H1 (cell line): ENCODE results near the gene RPTOR. TPM values are rescaled to one million over a fixed set of nuclear protein-coding genes. Genes with fewer than 3 reads are reported as not detected.
A peak's percentile ranks its signal among the peaks of the same experiment; 100 is the strongest.

ENCODE experiments used
- CTCF ChIA-PET: fragments of 300-600 bp; sonication (Branson Sonifier 250); formaldehyde crosslinking; loops from one replicate; lab custom pipeline; 2021; ENCODE audit not compliant: partially characterized antibody; lab: Charles Lee
- POLR2A ChIA-PET: fragments of 300-600 bp; sonication (Branson Sonifier 250); formaldehyde crosslinking; loops from one replicate; lab custom pipeline; 2021; ENCODE audit warnings: inconsistent platforms; ENCODE audit not compliant: partially characterized antibody; lab: Charles Lee
- DNase-seq, 2 experiments: peaks; one replicate each; pipeline versions ENCODE4 v3.0.0 to v3.0.0-alpha.2; 2010 to 2022; ENCODE audit warnings: low spot score in 2 of 2, low read depth in 1 of 2, mixed read lengths in 1 of 2
- FAIRE-seq: peaks from 2 replicates; lab custom pipeline; 2011; peaks lifted over from hg19 to GRCh38; lab: Jason Lieb, UNC
- H2AFZ ChIP-seq: 2 replicates; pipeline ENCODE4 v1.8.1; 2012; ENCODE audit warnings: low read length, inconsistent platforms
- H2AK5ac ChIP-seq: 2 replicates; pipeline ENCODE4 v1.6.1; 2013; ENCODE audit warnings: low read depth, low read length
- H2BK120ac ChIP-seq: replicated peaks from 2 replicates; pipeline ENCODE3; 2013; ENCODE audit warnings: low read depth, low read length, inconsistent platforms
- H2BK12ac ChIP-seq: 2 replicates; pipeline ENCODE4 v1.6.1; 2013; ENCODE audit warnings: low read depth, low read length
- H2BK15ac ChIP-seq: 2 replicates; pipeline ENCODE4 v1.6.1; 2013; ENCODE audit warnings: low read length
- H2BK20ac ChIP-seq: 2 replicates; pipeline ENCODE4 v1.6.1; 2013; ENCODE audit warnings: low read length
- H2BK5ac ChIP-seq: 2 replicates; pipeline ENCODE4 v1.6.1; 2013; ENCODE audit warnings: low read depth, low read length
- H3K14ac ChIP-seq: 2 replicates; pipeline ENCODE4 v1.6.1; 2013; ENCODE audit warnings: inconsistent platforms; ENCODE audit not compliant: insufficient read length
- H3K18ac ChIP-seq: 2 replicates; pipeline ENCODE4 v1.6.1; 2013; ENCODE audit warnings: low read length; ENCODE audit errors: extremely low read depth
- H3K23ac ChIP-seq: 2 replicates; pipeline ENCODE4 v1.6.1; 2013; ENCODE audit warnings: inconsistent platforms; ENCODE audit not compliant: insufficient read length
- H3K23me2 ChIP-seq: 2 replicates; pipeline ENCODE4 v1.6.1; 2013; ENCODE audit warnings: low read depth, low read length
- H3K27ac ChIP-seq: 2 replicates; pipeline ENCODE4 v1.6.1; 2011; ENCODE audit warnings: low read depth, low read length, inconsistent platforms
- H3K27me3 ChIP-seq, 4 experiments: replicated peaks in 1 of 4; 1 replicate in 1 of 4; 2 replicates in 3 of 4; pipeline versions ENCODE4 v1.6.1 to v1.8.1; 2011 to 2013; ENCODE audit warnings: low read length in 3 of 4, mild to moderate bottlenecking in 3 of 4, inconsistent platforms in 2 of 4, mixed read lengths in 2 of 4, moderate library complexity in 1 of 4; ENCODE audit not compliant: control insufficient read depth in 3 of 4, insufficient read depth in 3 of 4; ENCODE audit errors: extremely low read depth in 1 of 4
- H3K36me3 ChIP-seq, 4 experiments: 2 replicates each; pipeline versions ENCODE4 v1.6.1 to v1.8.1; 2011 to 2013; ENCODE audit warnings: mild to moderate bottlenecking in 4 of 4, low read length in 3 of 4, moderate library complexity in 2 of 4, control low read depth in 1 of 4, inconsistent platforms in 1 of 4; ENCODE audit not compliant: insufficient read depth in 4 of 4, control insufficient read depth in 2 of 4
- H3K4ac ChIP-seq: replicated peaks from 2 replicates; pipeline ENCODE3; 2013; ENCODE audit warnings: low read length, low read depth, mixed read lengths, inconsistent platforms; ENCODE audit not compliant: insufficient read length
- H3K4me1 ChIP-seq, 4 experiments: replicated peaks in 1 of 4; 1 replicate in 1 of 4; 2 replicates in 3 of 4; pipeline versions ENCODE4 v1.6.1 to v1.8.1; 2011 to 2013; ENCODE audit warnings: low read length in 3 of 4, inconsistent platforms in 2 of 4, mixed read lengths in 1 of 4; ENCODE audit not compliant: insufficient read depth in 4 of 4, control insufficient read depth in 3 of 4
- H3K4me2 ChIP-seq, 2 experiments: 2 replicates each; pipeline versions ENCODE4 v1.6.1 to v1.8.1; 2011 to 2013; ENCODE audit warnings: low read depth in 2 of 2, low read length in 2 of 2, control low read depth in 1 of 2, inconsistent platforms in 1 of 2, mild to moderate bottlenecking in 1 of 2; ENCODE audit not compliant: insufficient read depth in 1 of 2
- H3K4me3 ChIP-seq, 4 experiments: fragments of 200-600, 300-600 bp in 1 of 4; sonication (generic), shearing (Covaris generic), sonication (Bioruptor Twin) in 1 of 4; 2 replicates each; pipeline versions ENCODE4 v1.5.1 to v1.8.1; 2011 to 2016; ENCODE audit warnings: low read length in 4 of 4, low read depth in 3 of 4, control low read depth in 2 of 4, inconsistent platforms in 2 of 4, mild to moderate bottlenecking in 2 of 4, mixed read lengths in 1 of 4, moderate library complexity in 1 of 4; ENCODE audit not compliant: insufficient read depth in 2 of 4; ENCODE audit errors: extremely low read depth in 1 of 4
- H3K56ac ChIP-seq: replicated peaks from 2 replicates; pipeline ENCODE3; 2013; ENCODE audit warnings: low read depth, mild to moderate bottlenecking, mixed read lengths, low read length, inconsistent platforms; ENCODE audit not compliant: insufficient read length
- H3K79me1 ChIP-seq: 2 replicates; pipeline ENCODE4 v1.6.1; 2013; ENCODE audit warnings: low read depth, low read length, control low read depth
- H3K79me2 ChIP-seq, 2 experiments: 2 replicates each; pipeline versions ENCODE4 v1.6.1 to v1.8.1; 2012 to 2013; ENCODE audit warnings: low read length in 2 of 2, mild to moderate bottlenecking in 2 of 2, inconsistent platforms in 1 of 2; ENCODE audit not compliant: insufficient read depth in 2 of 2, control insufficient read depth in 1 of 2
- H3K9ac ChIP-seq, 4 experiments: replicated peaks in 1 of 4; 1 replicate in 1 of 4; 2 replicates in 3 of 4; pipeline versions ENCODE4 v1.6.1 to v1.8.1; 2011 to 2013; ENCODE audit warnings: low read depth in 3 of 4, low read length in 3 of 4, control low read depth in 2 of 4, mild to moderate bottlenecking in 2 of 4, moderate library complexity in 2 of 4, inconsistent platforms in 1 of 4; ENCODE audit errors: extremely low read depth in 1 of 4
- H3K9me3 ChIP-seq, 2 experiments: 2 replicates each; pipeline versions ENCODE4 v1.6.1 to v1.8.1; 2012 to 2013; ENCODE audit warnings: mild to moderate bottlenecking in 2 of 2, moderate library complexity in 2 of 2, control low read depth in 1 of 2, inconsistent platforms in 1 of 2, low read depth in 1 of 2, low read length in 1 of 2, mixed read lengths in 1 of 2; ENCODE audit not compliant: insufficient read depth in 2 of 2
- H4K20me1 ChIP-seq, 2 experiments: replicated peaks in 1 of 2; 2 replicates each; pipeline versions ENCODE3 to v1.8.1; 2011 to 2013; ENCODE audit warnings: inconsistent platforms in 2 of 2, low read length in 2 of 2, mild to moderate bottlenecking in 1 of 2; ENCODE audit not compliant: insufficient read depth in 2 of 2, control insufficient read depth in 1 of 2
- H4K5ac ChIP-seq: 2 replicates; pipeline ENCODE4 v1.6.1; 2013; ENCODE audit warnings: low read length, low read depth, mixed read lengths, inconsistent platforms; ENCODE audit not compliant: insufficient read length
- H4K8ac ChIP-seq: 2 replicates; pipeline ENCODE4 v1.8.0; 2013; ENCODE audit warnings: mild to moderate bottlenecking, moderate library complexity, low read length, inconsistent platforms; ENCODE audit not compliant: insufficient read depth; ENCODE audit errors: extremely low read depth
- H4K91ac ChIP-seq: replicated peaks from 2 replicates; pipeline ENCODE3; 2013; ENCODE audit warnings: low read length, mixed read lengths, inconsistent platforms; ENCODE audit not compliant: insufficient read length
- CHD1 ChIP-seq: IDR thresholded peaks from 2 replicates; pipeline ENCODE4 v1.6.1; 2012; ENCODE audit warnings: low read depth, low read length, improper control_type of control experiment
- GTF2F1 ChIP-seq: IDR thresholded peaks from 2 replicates; pipeline ENCODE4 v1.6.1; 2012; ENCODE audit warnings: low read depth, low read length, improper control_type of control experiment, borderline replicate concordance
- POLR2A ChIP-seq, 2 experiments: IDR thresholded peaks; 1 replicate in 1 of 2; 2 replicates in 1 of 2; pipeline ENCODE4 v1.6.1; 2011; ENCODE audit warnings: low read depth in 2 of 2, low read length in 2 of 2, mild to moderate bottlenecking in 2 of 2; ENCODE audit errors: control extremely low read depth in 1 of 2
- SAP30 ChIP-seq: fragments of 300-600 bp; sonication (generic); IDR thresholded peaks from 2 replicates; pipeline ENCODE4 v1.7.1; 2012; ENCODE audit warnings: low read length, moderate library complexity, mild to moderate bottlenecking, inconsistent platforms; ENCODE audit not compliant: insufficient read depth, insufficient replicate concordance
- SRF ChIP-seq: IDR thresholded peaks from 2 replicates; pipeline ENCODE4 v1.6.1; 2011; ENCODE audit warnings: mild to moderate bottlenecking, low read depth, low read length, moderate library complexity
- TAF7 ChIP-seq: optimal IDR thresholded peaks from 2 replicates; pipeline ENCODE3; 2011; ENCODE audit warnings: low read depth, mild to moderate bottlenecking, inconsistent platforms, low read length, moderate library complexity, borderline replicate concordance
- WGBS, 2 experiments: shearing (Covaris generic) in 1 of 2; methylation state at CpG; one replicate each; pipeline versions ENCODE4 v1.1.6 to v1.1.7; 2013 to 2015; ENCODE audit warnings: low lambda C conversion rate in 2 of 2, mixed read lengths in 2 of 2, inconsistent platforms in 1 of 2, low coverage in 1 of 2, missing lambda C conversion rate in 1 of 2; ENCODE audit not compliant: insufficient replicate concordance in 2 of 2, insufficient coverage in 1 of 2, insufficient read length in 1 of 2; ENCODE audit errors: extremely low coverage in 1 of 2, missing lambda C conversion rate in 1 of 2; 5-methylcytosine and 5-hydroxymethylcytosine counted together
- polyA plus RNA-seq, 7 experiments: library from polyadenylated mRNA; depleted of rRNA in 3 of 7; stranded (reverse) in 5 of 7; unstranded in 2 of 7; fragments of >200 nt in 5 of 7; fragments of 200-250 nt in 2 of 7; gene quantifications; 1 replicate in 5 of 7; 2 replicates in 1 of 7; 4 replicates in 1 of 7; pipeline versions ENCODE4 v1.2.1 to v1.2.3, GENCODE V29; 2011 to 2013; ENCODE audit warnings: missing spikeins in 2 of 7, mixed read lengths in 2 of 7
- total RNA-seq: library from RNA; stranded (reverse); fragmentation: NEBNext Ultra II Directional; extraction: Animal tissue kit (Norgen Biotek cat#: 25700); gene quantifications from 2 replicates; pipeline ENCODE4 v1.2.1, GENCODE V29; 2021
- TF ChIP-seq, protein P1 (sequence below): IDR thresholded peaks from 2 replicates; pipeline ENCODE4 v1.6.1; 2012; ENCODE audit warnings: low read length, inconsistent platforms
- TF ChIP-seq, protein P2 (sequence below): IDR thresholded peaks from 2 replicates; pipeline ENCODE4 v1.6.1; 2012; ENCODE audit warnings: inconsistent platforms

The RPTOR gene
- total and polyA plus RNA-seq, 2 of the 8 experiments (the other 6 are each of a cell fraction or from before 2014, with no cell fraction given) = 6.9 to 28.7 TPM

DNA sequence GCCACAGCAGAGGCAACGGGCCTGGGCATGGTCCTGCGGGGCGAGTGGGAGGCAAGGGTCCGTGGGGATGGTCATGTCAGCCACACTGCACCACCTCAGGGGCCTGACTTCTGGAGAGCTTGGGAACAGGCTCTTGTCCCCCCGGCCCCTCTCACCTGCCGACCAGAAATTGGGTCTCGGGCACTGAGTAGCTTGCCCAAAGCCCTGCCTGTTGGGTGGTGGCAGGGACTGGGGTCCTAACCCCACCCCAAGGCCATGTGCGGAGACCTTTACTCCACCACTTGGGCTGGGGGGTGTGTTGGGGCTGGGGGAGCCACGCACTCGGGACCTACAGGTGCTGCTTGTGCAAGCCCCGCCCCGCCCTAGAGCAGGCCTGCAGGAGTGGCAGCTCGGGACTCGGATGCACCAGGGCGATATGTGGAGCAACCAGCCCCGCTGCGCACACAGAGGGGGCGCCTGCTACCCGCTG, 422.8 kb downstream of the RPTOR start:
- H4K5ac ChIP-seq = no peak overlapping the region
- H2BK120ac ChIP-seq = no peak overlapping the region
- H3K4me2 ChIP-seq = no peak overlapping the region
- H3K23me2 ChIP-seq = no peaks in the 10 kb centered on the region
- CTCF ChIA-PET = interaction anchor here (0.7 to 1.6 kb wide), 3 partner anchors 10 to 14 kb away, joined by 3 to 7 read pairs (median 5); no protein-coding TSS in a partner anchor
- no peaks in the 10 kb centered on the region for H3K9me3 ChIP-seq
- no peak overlapping the region for H3K27ac ChIP-seq
- H4K8ac ChIP-seq = peak overlapping the region; percentile 14; the same call in 1 of the 2 replicates
- TF ChIP-seq, protein P1, sequence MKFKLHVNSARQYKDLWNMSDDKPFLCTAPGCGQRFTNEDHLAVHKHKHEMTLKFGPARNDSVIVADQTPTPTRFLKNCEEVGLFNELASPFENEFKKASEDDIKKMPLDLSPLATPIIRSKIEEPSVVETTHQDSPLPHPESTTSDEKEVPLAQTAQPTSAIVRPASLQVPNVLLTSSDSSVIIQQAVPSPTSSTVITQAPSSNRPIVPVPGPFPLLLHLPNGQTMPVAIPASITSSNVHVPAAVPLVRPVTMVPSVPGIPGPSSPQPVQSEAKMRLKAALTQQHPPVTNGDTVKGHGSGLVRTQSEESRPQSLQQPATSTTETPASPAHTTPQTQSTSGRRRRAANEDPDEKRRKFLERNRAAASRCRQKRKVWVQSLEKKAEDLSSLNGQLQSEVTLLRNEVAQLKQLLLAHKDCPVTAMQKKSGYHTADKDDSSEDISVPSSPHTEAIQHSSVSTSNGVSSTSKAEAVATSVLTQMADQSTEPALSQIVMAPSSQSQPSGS = no peak
- TF ChIP-seq TAF7 = no peak
- TF ChIP-seq SRF = no peak
- TF ChIP-seq GTF2F1 = no peak
- TF ChIP-seq, protein P2, sequence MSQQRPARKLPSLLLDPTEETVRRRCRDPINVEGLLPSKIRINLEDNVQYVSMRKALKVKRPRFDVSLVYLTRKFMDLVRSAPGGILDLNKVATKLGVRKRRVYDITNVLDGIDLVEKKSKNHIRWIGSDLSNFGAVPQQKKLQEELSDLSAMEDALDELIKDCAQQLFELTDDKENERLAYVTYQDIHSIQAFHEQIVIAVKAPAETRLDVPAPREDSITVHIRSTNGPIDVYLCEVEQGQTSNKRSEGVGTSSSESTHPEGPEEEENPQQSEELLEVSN = no peak
- no peak for TF ChIP-seq POLR2A (IDR thresholded peaks at IDR 0.05; ENCODE audit: control extremely low read depth in 1 of 2, low read depth in 2 of 2, low read length in 2 of 2)
- TF ChIP-seq CHD1 = no peak
- TF ChIP-seq SAP30 = no peak
- no peak overlapping the region for H2BK5ac ChIP-seq
- H3K9ac ChIP-seq = no peak overlapping the region
- H3K23ac ChIP-seq = no peak overlapping the region
- POLR2A ChIA-PET = interaction anchor here (1.6 kb wide), 1 partner anchor 30 kb away, joined by 5 read pairs; no protein-coding TSS in a partner anchor
- no peak overlapping the region for H3K14ac ChIP-seq
- no peak overlapping the region for H2BK20ac ChIP-seq
- H3K79me1 ChIP-seq = no peaks in the 10 kb centered on the region
- FAIRE-seq = no peak
- H4K20me1 ChIP-seq = no peaks in the 10 kb centered on the region
- no peak overlapping the region for H4K91ac ChIP-seq
- no peaks in the 10 kb centered on the region for H3K79me2 ChIP-seq
- H2BK15ac ChIP-seq = no peak overlapping the region
- peaks cover 0 to 5% (median under 1%) of the 10 kb centered on the region in 4 experiments; a peak in 5 of 7 replicates for H3K4me1 ChIP-seq
- H3K27me3 ChIP-seq = no peaks in the 10 kb centered on the region
- H3K4ac ChIP-seq = no peak overlapping the region
- no peak overlapping the region for H3K18ac ChIP-seq
- no peak for DNase-seq
- H2AFZ ChIP-seq = no peak overlapping the region
- peaks cover 0 to 2% (median 0%) of the 10 kb centered on the region in 4 experiments; a peak in 1 of 8 replicates for H3K36me3 ChIP-seq
- 90% methylated on average over 13 of the region's 19 CpGs; no CpG with 5 or more reads in 1 of the 2 experiments for WGBS, 2 experiments
- no peak overlapping the region for H3K4me3 ChIP-seq
- no peak overlapping the region for H2AK5ac ChIP-seq
- no peak overlapping the region for H2BK12ac ChIP-seq
- no peak overlapping the region for H3K56ac ChIP-seq
